Measurements from ENCODE around the gene NEO1. TPM values are rescaled to one million over a fixed set of nuclear protein-coding genes. Genes with fewer than 3 reads are reported as not detected.

The NEO1 gene
- polyA plus RNA-seq, 1 donor (not counting 4 experiments of a cell fraction or from before 2014, with no cell fraction given) = 4.4 TPM

GRCh38 chr15:73118055-73118454 is 65.8 kb downstream of the NEO1 start:
- Histone ChIP-seq H3K9ac (ENCODE audit: control insufficient read depth, extremely low read depth, insufficient read depth, low read length) (no peak overlapping the region), H3K79me2 (ENCODE audit: control insufficient read depth, insufficient read depth, low read length) (no peaks in the 10 kb centered on the region), H3K9me3 (ENCODE audit: control insufficient read depth, low read depth, low read length) (no peaks in the 10 kb centered on the region), H3K9me1 (ENCODE audit: control insufficient read depth, extremely low read depth, insufficient read depth, low read length) (no peaks in the 10 kb centered on the region), H3K27ac (ENCODE audit: control insufficient read depth, insufficient read depth, low read length) (no peak overlapping the region), H3K27me3 (ENCODE audit: control insufficient read depth, extremely low read depth, insufficient read depth, low read length) (no peaks in the 10 kb centered on the region), H3K4me1 (ENCODE audit: control insufficient read depth, extremely low read depth, insufficient read depth, low read length) (no peaks in the 10 kb centered on the region), H2AFZ (ENCODE audit: control insufficient read depth, low read length) (no peak overlapping the region), H3K4me2 (ENCODE audit: control insufficient read depth, extremely low read depth, insufficient read depth, low read depth, low read length) (no peak overlapping the region), H3K36me3 (ENCODE audit: control insufficient read depth in 2 of 2, extremely low read depth in 1 of 2, insufficient read depth in 2 of 2, low read length in 2 of 2) (no peaks in the 10 kb centered on the region), H3K4me3 (ENCODE audit: control insufficient read depth in 2 of 3, extremely low read depth in 1 of 3, insufficient read depth in 2 of 3, low read depth in 1 of 3, low read length in 3 of 3) (no peak overlapping the region), H4K20me1 (ENCODE audit: control insufficient read depth, extremely low read depth, insufficient read depth, low read length) (no peaks in the 10 kb centered on the region)
- TF ChIP-seq CTCF (optimal IDR thresholded peaks at IDR 0.05 in 1 of 3, IDR thresholded peaks at IDR 0.05 in 1 of 3, conservative IDR thresholded peaks at IDR 0.05 in 1 of 3; ENCODE audit: extremely low read depth in 1 of 3, insufficient read depth in 2 of 3, low read length in 3 of 3) (no peak), EZH2 (IDR thresholded peaks at IDR 0.05; ENCODE audit: low read length) (no peak)
- dilution Hi-C loops (cut with MboI; ENCODE audit: extremely low pct_ligation_motif_present, low sequenced_read_pairs) = no loop called here
- DNase-seq (ENCODE audit: low read depth, low spot score) = no peak
- no peak for FAIRE-seq

- no peak overlapping the region for H3K4me3 ChIP-seq (ENCODE audit: control insufficient read depth in 2 of 3, extremely low read depth in 1 of 3, insufficient read depth in 2 of 3, low read depth in 1 of 3, low read length in 3 of 3)
- H3K4me1 ChIP-seq (ENCODE audit: control insufficient read depth, extremely low read depth, insufficient read depth, low read length) = no peaks in the 10 kb centered on the region
- no peak for DNase-seq (ENCODE audit: low read depth, low spot score)
- H3K9me1 ChIP-seq (ENCODE audit: control insufficient read depth, extremely low read depth, insufficient read depth, low read length) = no peaks in the 10 kb centered on the region
- dilution Hi-C loops (cut with MboI; ENCODE audit: extremely low pct_ligation_motif_present, low sequenced_read_pairs) = no loop called here
- no peaks in the 10 kb centered on the region for H3K36me3 ChIP-seq (ENCODE audit: control insufficient read depth in 2 of 2, extremely low read depth in 1 of 2, insufficient read depth in 2 of 2, low read length in 2 of 2)
- FAIRE-seq = no peak
- H3K9me3 ChIP-seq (ENCODE audit: control insufficient read depth, low read depth, low read length) = no peaks in the 10 kb centered on the region
- H3K79me2 ChIP-seq (ENCODE audit: control insufficient read depth, insufficient read depth, low read length) = no peaks in the 10 kb centered on the region
- no peaks in the 10 kb centered on the region for H3K27me3 ChIP-seq (ENCODE audit: control insufficient read depth, extremely low read depth, insufficient read depth, low read length)
- no peak overlapping the region for H3K4me2 ChIP-seq (ENCODE audit: control insufficient read depth, extremely low read depth, insufficient read depth, low read depth, low read length)
- H2AFZ ChIP-seq (ENCODE audit: control insufficient read depth, low read length) = no peak overlapping the region
- no peak overlapping the region for H3K27ac ChIP-seq (ENCODE audit: control insufficient read depth, insufficient read depth, low read length)
- H4K20me1 ChIP-seq (ENCODE audit: control insufficient read depth, extremely low read depth, insufficient read depth, low read length) = no peaks in the 10 kb centered on the region
- H3K9ac ChIP-seq (ENCODE audit: control insufficient read depth, extremely low read depth, insufficient read depth, low read length) = no peak overlapping the region
- TF ChIP-seq EZH2 (IDR thresholded peaks at IDR 0.05; ENCODE audit: low read length) = no peak
These were observed 67.2 kb downstream of the NEO1 start for GRCh38 chr15:73119478-73119877.

- no peak overlapping the region for H3K27ac ChIP-seq (ENCODE audit: control insufficient read depth, insufficient read depth, low read length)
- no peaks in the 10 kb centered on the region for H3K36me3 ChIP-seq (ENCODE audit: control insufficient read depth in 2 of 2, extremely low read depth in 1 of 2, insufficient read depth in 2 of 2, low read length in 2 of 2)
- no peak overlapping the region for H3K4me3 ChIP-seq (ENCODE audit: control insufficient read depth in 2 of 3, extremely low read depth in 1 of 3, insufficient read depth in 2 of 3, low read depth in 1 of 3, low read length in 3 of 3)
- no peak overlapping the region for H2AFZ ChIP-seq (ENCODE audit: control insufficient read depth, low read length)
- no peaks in the 10 kb centered on the region for H4K20me1 ChIP-seq (ENCODE audit: control insufficient read depth, extremely low read depth, insufficient read depth, low read length)
- H3K9me1 ChIP-seq (ENCODE audit: control insufficient read depth, extremely low read depth, insufficient read depth, low read length) = no peaks in the 10 kb centered on the region
- no peak for FAIRE-seq
- no peaks in the 10 kb centered on the region for H3K27me3 ChIP-seq (ENCODE audit: control insufficient read depth, extremely low read depth, insufficient read depth, low read length)
- TF ChIP-seq CTCF (optimal IDR thresholded peaks at IDR 0.05 in 1 of 3, IDR thresholded peaks at IDR 0.05 in 1 of 3, conservative IDR thresholded peaks at IDR 0.05 in 1 of 3; ENCODE audit: extremely low read depth in 1 of 3, insufficient read depth in 2 of 3, low read length in 3 of 3) = no peak
- no peak for TF ChIP-seq EZH2 (IDR thresholded peaks at IDR 0.05; ENCODE audit: low read length)
- no peak overlapping the region for H3K9ac ChIP-seq (ENCODE audit: control insufficient read depth, extremely low read depth, insufficient read depth, low read length)
- no peaks in the 10 kb centered on the region for H3K4me1 ChIP-seq (ENCODE audit: control insufficient read depth, extremely low read depth, insufficient read depth, low read length)
- DNase-seq (ENCODE audit: low read depth, low spot score) = no peak
- H3K79me2 ChIP-seq (ENCODE audit: control insufficient read depth, insufficient read depth, low read length) = no peaks in the 10 kb centered on the region
- dilution Hi-C loops (cut with MboI; ENCODE audit: extremely low pct_ligation_motif_present, low sequenced_read_pairs) = no loop called here
- no peaks in the 10 kb centered on the region for H3K9me3 ChIP-seq (ENCODE audit: control insufficient read depth, low read depth, low read length)
- no peak overlapping the region for H3K4me2 ChIP-seq (ENCODE audit: control insufficient read depth, extremely low read depth, insufficient read depth, low read depth, low read length)
These were observed 68.0 kb downstream of the NEO1 start for GRCh38 chr15:73120269-73120668.

Measured in keratinocyte (primary cell).